BLaER1 (cell line): ENCODE data around the gene EIF4E1B.

Experiments used
- H3K27ac ChIP-seq: shearing (Covaris generic); formaldehyde crosslinking; 2 replicates; pipeline ENCODE4 v1.8.1; 2022
- H3K27me3 ChIP-seq: shearing (Covaris generic); formaldehyde crosslinking; 2 replicates; pipeline ENCODE4 v1.8.1; 2022
- H3K36me3 ChIP-seq: shearing (Covaris generic); formaldehyde crosslinking; 2 replicates; pipeline ENCODE4 v1.8.1; 2022
- H3K4me1 ChIP-seq: shearing (Covaris generic); formaldehyde crosslinking; 2 replicates; pipeline ENCODE4 v1.8.1; 2022
- H3K4me2 ChIP-seq: shearing (Covaris generic); formaldehyde crosslinking; 2 replicates; pipeline ENCODE4 v1.8.1; 2022
- H3K4me3 ChIP-seq: shearing (Covaris generic); formaldehyde crosslinking; 2 replicates; pipeline ENCODE4 v1.8.1; 2022
- H3K9ac ChIP-seq: shearing (Covaris generic); formaldehyde crosslinking; 2 replicates; pipeline ENCODE4 v1.8.1; 2022
- H3K9me3 ChIP-seq: shearing (Covaris generic); formaldehyde crosslinking; 2 replicates; pipeline ENCODE4 v1.8.1; 2022
- H4K20me1 ChIP-seq: shearing (Covaris generic); formaldehyde crosslinking; 2 replicates; pipeline ENCODE4 v1.8.1; 2022
- Cebpa-rat ChIP-seq: shearing (Covaris generic); IDR thresholded peaks from 2 replicates; pipeline ENCODE4 v1.8.1; 2022

EIF4E1B gene

DNA sequence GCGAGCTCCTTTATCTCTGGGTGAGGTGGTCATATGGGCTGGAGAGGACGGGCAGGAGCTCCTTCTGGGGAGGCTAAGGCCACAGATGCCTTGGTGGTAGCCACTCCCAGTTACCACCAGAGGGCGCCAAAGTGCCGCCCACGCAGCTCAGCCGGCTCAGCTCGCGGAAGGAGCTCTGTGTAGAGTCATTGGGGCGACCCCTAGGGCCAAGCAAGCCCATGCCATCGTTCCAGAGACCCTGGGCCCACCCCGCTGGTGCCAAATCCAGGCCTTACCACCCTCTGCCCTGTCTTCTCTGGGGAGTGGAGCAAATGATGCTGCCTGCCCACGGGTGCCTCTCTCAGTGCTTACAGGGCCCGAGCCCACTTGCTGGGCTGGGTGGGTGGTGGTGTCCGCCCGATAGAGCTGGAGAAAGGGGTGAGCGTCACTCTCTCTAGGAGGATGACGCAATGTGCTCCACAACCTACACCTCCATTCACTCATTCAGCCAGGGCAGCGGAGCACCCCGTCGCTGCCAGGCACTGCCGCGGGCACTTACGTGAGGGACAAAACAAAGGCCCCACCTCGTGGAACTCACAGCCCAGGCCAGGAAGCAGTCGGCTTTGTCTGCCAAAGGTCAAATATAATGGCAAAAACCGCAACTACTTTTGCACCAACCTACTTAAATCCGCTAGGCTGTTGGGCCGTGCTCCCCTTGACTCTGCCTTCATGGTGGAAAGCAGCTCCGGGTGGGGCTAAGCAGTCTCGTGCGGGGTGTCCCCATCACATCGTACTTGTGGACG, 30.6 kb downstream of the EIF4E1B start:
- Histone ChIP-seq H3K4me2 (peak overlapping the region; percentile 36), H3K9ac (no peak overlapping the region), H3K4me3 (no peak overlapping the region), H4K20me1 (peaks cover 47% of the 10 kb centered on the region), H3K9me3 (no peaks in the 10 kb centered on the region), H3K27me3 (no peaks in the 10 kb centered on the region), H3K4me1 (peaks cover 51% of the 10 kb centered on the region), H3K27ac (no peak overlapping the region), H3K36me3 (peaks cover 18% of the 10 kb centered on the region)
- TF ChIP-seq Cebpa-rat, result peak; percentile 60; the same call in 1 of the 2 replicates

- Histone ChIP-seq H3K4me3 (no peak overlapping the region), H3K4me1 (peaks cover 47% of the 10 kb centered on the region), H4K20me1 (peaks cover 41% of the 10 kb centered on the region), H3K36me3 (peaks cover 12% of the 10 kb centered on the region), H3K4me2 (peak overlapping the region; percentile 36), H3K27ac (no peak overlapping the region), H3K9me3 (no peaks in the 10 kb centered on the region), H3K27me3 (no peaks in the 10 kb centered on the region), H3K9ac (no peak overlapping the region)
- TF ChIP-seq Cebpa-rat, result no peak
Measured at GRCh38 chr5:176661676-176662075, 31.2 kb downstream of the EIF4E1B start.

- Histone ChIP-seq H3K9me3 (no peaks in the 10 kb centered on the region), H3K4me1 (peaks cover 46% of the 10 kb centered on the region), H3K9ac (no peak overlapping the region), H3K4me3 (no peak overlapping the region), H3K27me3 (no peaks in the 10 kb centered on the region), H3K36me3 (peaks cover 2% of the 10 kb centered on the region; the same call in 1 of the 2 replicates), H3K4me2 (peak overlapping the region; percentile 36; the same call in 1 of the 2 replicates), H4K20me1 (peaks cover 31% of the 10 kb centered on the region), H3K27ac (no peak overlapping the region)
- TF ChIP-seq Cebpa-rat, result no peak
Measured at GRCh38 chr5:176662371-176663333, 32.2 kb downstream of the EIF4E1B start.

DNA sequence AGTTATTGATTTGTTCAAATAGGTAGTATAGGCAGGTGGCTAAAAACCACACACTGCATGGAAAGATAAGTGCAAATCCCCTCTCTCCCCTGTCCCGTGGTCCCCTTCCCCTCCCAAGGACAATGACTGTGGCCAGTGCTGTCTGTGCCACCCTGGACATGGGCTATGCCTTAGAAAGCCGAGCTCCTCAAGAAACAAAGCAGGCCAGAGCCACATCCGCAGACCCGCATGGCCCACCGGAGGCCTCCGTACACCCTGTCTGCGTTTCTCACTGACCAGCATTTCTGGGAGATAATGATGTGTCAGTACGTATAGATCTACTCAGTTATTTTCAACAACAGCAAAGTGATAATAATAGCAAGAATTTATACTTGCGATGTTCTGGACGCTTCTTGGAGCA, 33.1 kb downstream of the EIF4E1B start:
- no peak overlapping the region for H3K4me2 ChIP-seq
- no peaks in the 10 kb centered on the region for H3K27me3 ChIP-seq
- peaks cover 22% of the 10 kb centered on the region for H4K20me1 ChIP-seq
- H3K27ac ChIP-seq, result no peak overlapping the region
- H3K4me1 ChIP-seq, result peaks cover 37% of the 10 kb centered on the region
- no peak overlapping the region for H3K9ac ChIP-seq
- TF ChIP-seq Cebpa-rat, result no peak
- no peaks in the 10 kb centered on the region for H3K9me3 ChIP-seq
- no peak overlapping the region for H3K4me3 ChIP-seq
- H3K36me3 ChIP-seq, result no peaks in the 10 kb centered on the region

- Histone ChIP-seq H3K9ac (no peak overlapping the region), H3K36me3 (no peaks in the 10 kb centered on the region), H3K9me3 (no peaks in the 10 kb centered on the region), H4K20me1 (peaks cover 13% of the 10 kb centered on the region), H3K27ac (no peak overlapping the region), H3K4me3 (no peak overlapping the region), H3K4me2 (no peak overlapping the region), H3K4me1 (peaks cover 28% of the 10 kb centered on the region), H3K27me3 (no peaks in the 10 kb centered on the region)
- TF ChIP-seq Cebpa-rat, result no peak
Measured at GRCh38 chr5:176664479-176664878, 34.0 kb downstream of the EIF4E1B start.

DNA sequence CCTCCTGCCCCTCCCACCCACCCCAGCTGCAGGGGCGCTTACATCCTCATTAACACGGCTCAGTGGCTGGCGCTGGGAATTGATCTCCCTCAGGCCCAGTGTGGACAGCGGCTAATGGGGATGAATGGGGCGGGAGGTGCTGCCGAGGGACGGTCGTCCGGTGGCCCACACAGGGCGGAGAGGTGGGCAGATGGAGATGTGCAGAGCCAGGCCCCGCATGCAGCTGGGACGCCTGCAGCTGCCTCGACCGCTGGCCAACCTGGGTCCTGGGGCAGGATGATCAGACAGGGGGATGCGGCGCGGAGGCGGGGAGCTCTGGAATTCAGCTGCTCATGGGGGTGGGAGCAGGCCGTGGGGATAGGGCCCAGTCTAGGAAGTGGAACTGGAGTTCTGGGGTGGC, 34.4 kb downstream of the EIF4E1B start:
- Histone ChIP-seq H3K27ac (no peak overlapping the region), H3K4me1 (peaks cover 26% of the 10 kb centered on the region), H4K20me1 (peaks cover 12% of the 10 kb centered on the region; the same call in 1 of the 2 replicates), H3K9ac (no peak overlapping the region), H3K36me3 (no peaks in the 10 kb centered on the region), H3K4me3 (no peak overlapping the region), H3K4me2 (no peak overlapping the region), H3K27me3 (no peaks in the 10 kb centered on the region), H3K9me3 (no peaks in the 10 kb centered on the region)
- TF ChIP-seq Cebpa-rat, result no peak

GRCh38 chr5:176665517-176665916, 35.0 kb downstream of the EIF4E1B start:
- H4K20me1 ChIP-seq, result peaks cover 7% of the 10 kb centered on the region; the same call in 1 of the 2 replicates
- no peaks in the 10 kb centered on the region for H3K27me3 ChIP-seq
- H3K4me3 ChIP-seq, result no peak overlapping the region
- TF ChIP-seq Cebpa-rat, result no peak
- no peaks in the 10 kb centered on the region for H3K36me3 ChIP-seq
- H3K9ac ChIP-seq, result no peak overlapping the region
- H3K9me3 ChIP-seq, result no peaks in the 10 kb centered on the region
- no peak overlapping the region for H3K4me2 ChIP-seq
- peaks cover 22% of the 10 kb centered on the region for H3K4me1 ChIP-seq
- no peak overlapping the region for H3K27ac ChIP-seq

DNA sequence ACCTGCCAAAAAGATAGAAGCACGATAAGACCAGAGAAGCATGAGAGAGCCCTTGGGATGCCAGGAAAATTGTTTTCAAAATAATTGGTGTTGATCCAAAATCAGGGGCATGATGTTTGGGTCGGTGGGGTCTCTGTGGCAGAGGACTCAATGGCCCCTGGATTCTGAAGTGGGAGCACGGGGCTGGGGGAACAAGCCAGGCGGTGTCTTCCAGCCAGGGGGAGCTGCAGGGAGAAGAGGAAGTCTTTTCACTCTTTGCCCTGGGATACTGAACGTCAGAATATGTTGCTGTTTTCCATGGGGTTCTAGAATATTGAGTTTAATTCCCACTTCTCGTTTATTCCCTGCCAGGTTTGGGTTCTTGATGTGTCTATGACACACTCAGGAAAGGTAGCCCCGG, 37.2 kb downstream of the EIF4E1B start:
- Histone ChIP-seq H4K20me1 (peaks cover under 1% of the 10 kb centered on the region; the same call in 1 of the 2 replicates), H3K27me3 (peaks cover 4% of the 10 kb centered on the region; the same call in 1 of the 2 replicates), H3K9ac (no peak overlapping the region), H3K4me1 (peaks cover under 1% of the 10 kb centered on the region; the same call in 1 of the 2 replicates), H3K9me3 (no peaks in the 10 kb centered on the region), H3K4me2 (no peak overlapping the region), H3K4me3 (no peak overlapping the region), H3K36me3 (no peaks in the 10 kb centered on the region), H3K27ac (no peak overlapping the region)
- no peak for TF ChIP-seq Cebpa-rat

GRCh38 chr5:176670449-176670848, 40.0 kb downstream of the EIF4E1B start:
- H3K9ac ChIP-seq, result no peak overlapping the region
- no peak for TF ChIP-seq Cebpa-rat
- no peak overlapping the region for H3K27ac ChIP-seq
- peaks cover 4% of the 10 kb centered on the region; the same call in 1 of the 2 replicates for H3K27me3 ChIP-seq
- H3K4me3 ChIP-seq, result no peak overlapping the region
- no peaks in the 10 kb centered on the region for H3K9me3 ChIP-seq
- H3K4me1 ChIP-seq, result peaks cover 21% of the 10 kb centered on the region
- H3K36me3 ChIP-seq, result no peaks in the 10 kb centered on the region
- H3K4me2 ChIP-seq, result no peak overlapping the region
- peaks cover 7% of the 10 kb centered on the region; the same call in 1 of the 2 replicates for H4K20me1 ChIP-seq

DNA sequence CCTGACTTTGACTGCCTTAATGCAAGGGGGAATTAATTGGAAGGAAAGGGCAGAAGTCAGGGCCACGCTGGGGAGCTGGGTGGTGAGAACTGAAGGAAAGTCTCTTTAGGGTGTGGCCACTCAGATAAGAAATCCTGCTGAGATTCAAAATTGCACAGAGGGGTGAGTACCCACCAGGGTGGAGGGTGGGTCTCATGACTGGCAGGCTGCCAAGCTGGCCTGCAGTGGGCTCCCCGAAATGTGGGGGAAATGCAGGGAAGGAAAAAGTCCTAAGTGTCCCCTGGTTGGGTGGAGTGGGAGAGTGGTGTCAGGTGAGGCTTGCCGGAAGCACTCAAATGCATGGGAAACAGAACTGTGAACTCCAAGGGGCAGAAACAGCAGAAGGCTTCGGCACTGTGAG, 40.9 kb downstream of the EIF4E1B start:
- Histone ChIP-seq H3K27ac (no peak overlapping the region), H3K4me3 (no peak overlapping the region), H3K36me3 (no peaks in the 10 kb centered on the region), H3K4me2 (no peak overlapping the region), H3K27me3 (peaks cover 4% of the 10 kb centered on the region; the same call in 1 of the 2 replicates), H4K20me1 (peaks cover 13% of the 10 kb centered on the region; the same call in 1 of the 2 replicates), H3K9me3 (no peaks in the 10 kb centered on the region), H3K9ac (no peak overlapping the region), H3K4me1 (peaks cover 30% of the 10 kb centered on the region)
- TF ChIP-seq Cebpa-rat, result no peak
